D721Med (cell line): ENCODE data around the gene LPP.

Source experiments
- DNase-seq: peaks from one replicate; pipeline ENCODE4 v3.0.0; 2011; ENCODE audit warnings: low spot score; ENCODE audit not compliant: insufficient read length
- FAIRE-seq: peaks from 2 replicates; lab custom pipeline; 2011; peaks lifted over from hg19 to GRCh38; lab: Jason Lieb, UNC
- CTCF ChIP-seq: IDR thresholded peaks from 2 replicates; pipeline ENCODE4 v1.5.1; 2012; ENCODE audit warnings: mild to moderate bottlenecking, control low read depth; ENCODE audit not compliant: insufficient read depth; ENCODE audit errors: missing control alignments

LPP gene

DNA sequence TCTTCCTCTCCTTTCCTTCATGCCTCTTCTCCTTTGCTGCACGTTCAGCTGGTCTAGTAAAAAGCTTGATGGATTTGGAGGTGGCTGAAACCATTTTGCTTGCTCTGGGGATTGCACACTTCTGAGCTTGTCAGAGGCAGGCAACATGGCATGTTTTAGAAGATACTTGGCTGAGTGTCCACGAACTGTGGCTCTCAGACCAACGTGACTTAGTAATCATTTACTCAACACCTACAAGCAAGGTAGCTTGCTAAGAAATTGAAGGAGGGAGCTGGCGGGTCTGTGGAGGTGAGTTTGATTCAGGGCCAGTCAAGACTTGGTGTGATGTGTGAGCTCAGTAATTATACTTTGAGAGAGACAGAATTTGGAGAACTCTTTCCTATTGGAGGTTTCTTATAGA lies 196.0 kb downstream of the LPP start:
- FAIRE-seq (no peak), DNase-seq (no peak)
- no peak for TF ChIP-seq CTCF

DNA sequence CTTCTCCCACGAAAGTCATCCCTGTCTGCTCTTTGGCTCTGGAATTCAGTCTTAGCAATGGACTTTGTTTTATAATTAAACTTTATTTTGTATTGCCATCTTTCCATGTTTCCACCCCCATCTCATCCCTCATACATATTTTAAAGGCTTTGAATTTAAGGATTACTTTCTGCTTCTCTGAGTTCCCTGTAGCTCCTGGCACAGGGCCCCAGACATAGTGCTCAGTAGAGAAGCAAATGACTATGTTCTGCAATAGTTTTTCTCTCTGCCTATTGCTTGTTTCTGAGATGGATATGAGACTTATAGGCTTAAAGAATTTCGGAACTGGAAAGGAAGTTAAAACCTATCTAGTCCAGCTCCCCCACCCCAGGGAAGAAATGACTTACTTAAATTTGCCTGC lies 197.0 kb downstream of the LPP start:
- no peak for DNase-seq
- FAIRE-seq = no peak

DNA sequence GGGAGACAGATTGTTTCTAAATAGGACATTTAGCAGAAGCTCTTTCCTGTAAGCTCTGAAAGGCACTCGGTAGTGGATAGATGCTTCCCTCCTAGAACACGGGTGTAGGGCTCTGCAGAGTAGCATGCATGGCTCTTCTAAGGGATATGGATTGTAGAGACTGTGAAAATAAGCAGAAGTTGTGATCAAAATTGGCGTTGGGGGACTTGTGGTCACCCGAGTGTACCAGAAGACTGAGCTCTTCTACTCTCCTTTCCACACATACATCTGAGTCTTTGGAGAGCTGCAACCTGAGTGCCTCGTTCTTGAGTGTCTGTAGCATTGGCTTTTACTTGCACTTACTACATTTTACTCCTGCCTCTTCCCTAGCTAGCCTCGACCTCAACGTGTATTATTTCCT lies 197.7 kb downstream of the LPP start:
- FAIRE-seq (no peak), DNase-seq (no peak)
- no peak for TF ChIP-seq CTCF

More for the DNA sequence above, 197.0 kb downstream of the LPP start:
- no peak for TF ChIP-seq CTCF

GRCh38 chr3:188352196-188352927 lies 198.4 kb downstream of the LPP start:
- DNase-seq (no peak), FAIRE-seq (no peak)
- TF ChIP-seq CTCF = no peak

- no peak for TF ChIP-seq CTCF
- FAIRE-seq (no peak), DNase-seq (no peak)
These were observed 199.5 kb downstream of the LPP start for GRCh38 chr3:188353426-188353825.

DNA sequence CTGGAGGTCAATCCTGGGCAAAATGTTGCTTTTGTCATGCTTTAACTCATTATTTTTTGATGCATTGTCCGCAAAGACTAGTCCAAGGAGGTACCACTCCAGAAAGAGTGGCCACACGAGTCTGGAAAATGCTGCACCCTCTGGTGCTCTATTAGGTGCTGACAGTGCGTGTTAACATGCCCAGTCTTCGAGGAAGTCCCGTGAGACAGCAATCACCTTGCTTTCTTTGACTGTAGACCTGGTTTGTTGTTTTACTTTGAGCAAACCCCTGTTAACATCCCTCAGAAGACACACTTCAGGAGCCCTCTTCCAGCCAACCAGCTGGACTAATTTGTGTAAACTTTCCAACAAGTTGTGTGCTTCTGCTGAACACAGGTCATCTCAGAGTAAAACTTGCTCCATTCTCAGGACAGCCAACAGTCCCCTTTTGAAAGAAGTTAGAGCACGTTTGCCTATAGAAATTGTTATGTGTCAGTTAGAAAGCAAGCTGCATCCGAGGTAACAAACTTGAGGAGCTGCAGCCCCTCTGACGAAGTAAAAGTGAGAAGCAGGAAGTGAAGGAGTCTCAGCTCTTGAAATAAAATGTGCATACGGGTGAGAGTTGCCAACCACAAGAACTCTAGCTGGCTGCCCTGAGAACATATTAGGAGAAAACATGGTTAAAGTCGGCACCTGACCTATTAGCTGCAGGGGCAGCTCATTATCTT lies 205.0 kb downstream of the LPP start:
- FAIRE-seq (no peak), DNase-seq (no peak)
- TF ChIP-seq CTCF = no peak

GRCh38 chr3:188360364-188360881 lies 206.5 kb downstream of the LPP start:
- no peak for TF ChIP-seq CTCF
- no peak for FAIRE-seq
- DNase-seq = no peak
